GM19099 (cell line): ENCODE measurements around the gene SNAP91.

Experiments used
- POLR2A ChIP-seq: IDR thresholded peaks from 3 replicates; pipeline ENCODE4 v1.6.1; 2011; ENCODE audit warnings: low read depth; ENCODE audit not compliant: insufficient read length; ENCODE audit errors: extremely low read depth

Gene SNAP91

DNA sequence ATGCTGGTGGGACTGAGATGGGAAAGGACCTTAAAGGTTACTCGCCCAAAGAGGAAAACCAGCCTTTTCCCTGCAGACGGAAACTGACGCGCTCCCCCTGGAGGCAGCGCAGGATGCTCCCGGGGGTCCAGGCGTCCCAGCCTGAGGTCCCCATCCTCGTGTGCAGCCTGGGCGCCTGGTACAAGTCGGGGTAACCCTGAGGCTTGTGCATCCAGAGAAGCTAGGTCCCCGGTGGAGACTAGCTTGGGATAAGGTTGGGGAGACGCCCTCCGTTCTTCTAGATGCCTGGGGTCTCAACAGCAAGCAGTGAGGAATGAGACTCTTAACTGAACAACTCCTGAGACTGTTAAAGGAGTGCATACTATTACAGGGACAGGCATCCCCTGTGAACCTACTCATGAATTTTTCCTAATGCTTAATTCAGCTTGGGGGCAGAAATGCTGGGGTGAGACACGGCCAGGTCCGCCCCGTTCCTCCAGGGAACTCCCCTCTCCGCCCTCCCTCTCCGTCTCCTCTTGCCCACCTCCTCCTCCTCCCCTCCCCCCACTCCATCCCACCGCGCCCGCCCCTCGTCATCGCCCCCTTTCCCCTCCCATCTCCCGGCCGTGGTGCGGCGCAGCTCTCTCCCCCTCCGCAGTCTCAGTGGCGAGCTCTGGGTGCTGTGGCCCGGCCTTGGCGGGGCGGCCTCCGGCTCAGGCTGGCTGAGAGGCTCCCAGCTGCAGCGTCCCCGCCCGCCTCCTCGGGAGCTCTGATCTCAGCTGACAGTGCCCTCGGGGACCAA lies 196.8 kb downstream of the SNAP91 start, which contains the start of gene PRSS35:
Gene PRSS35, plus strand, starts transcription at position 634 of the 781 bp plus-strand sequence. CDS start 10,908 bp downstream, outside the sequence.
- no peak for TF ChIP-seq POLR2A

DNA sequence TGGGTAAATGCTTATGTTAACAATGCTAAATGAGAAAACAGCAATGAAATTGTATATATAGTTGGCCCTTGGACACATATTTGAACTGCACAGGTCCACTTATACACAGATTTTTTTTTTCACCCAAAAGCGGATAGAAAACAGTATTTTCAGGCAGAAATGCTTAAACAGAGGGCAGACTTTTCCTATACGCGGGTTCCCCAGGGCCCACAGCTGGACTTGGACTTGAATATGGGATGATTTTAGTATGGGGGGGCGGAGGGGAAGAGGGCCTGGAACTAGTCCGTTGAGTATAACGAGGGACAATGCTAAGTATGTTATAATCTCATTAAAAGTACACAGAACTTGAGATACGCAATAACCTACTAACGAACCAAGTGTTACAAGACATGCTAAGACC lies 197.6 kb downstream of the SNAP91 start:
- no peak for TF ChIP-seq POLR2A

DNA sequence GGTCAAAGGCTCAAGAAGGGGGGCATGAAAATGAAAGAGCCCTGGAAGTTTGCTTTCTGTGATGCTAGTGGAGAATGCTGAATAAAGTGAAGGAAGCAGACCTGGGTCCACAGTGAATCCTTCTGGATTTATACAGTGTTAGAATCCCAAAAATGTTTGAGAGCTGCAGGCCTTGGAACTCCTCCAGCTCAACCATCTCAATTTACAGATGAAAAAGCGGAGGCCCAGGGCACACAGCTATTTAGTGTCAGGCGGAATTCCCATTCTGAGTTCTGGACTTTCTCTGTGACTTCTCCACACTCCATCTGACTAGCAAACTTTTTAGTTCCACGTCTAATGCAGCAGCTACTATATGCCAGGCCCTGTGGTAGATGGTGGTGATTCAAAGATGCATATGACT lies 198.1 kb downstream of the SNAP91 start:
- TF ChIP-seq POLR2A = no peak

DNA sequence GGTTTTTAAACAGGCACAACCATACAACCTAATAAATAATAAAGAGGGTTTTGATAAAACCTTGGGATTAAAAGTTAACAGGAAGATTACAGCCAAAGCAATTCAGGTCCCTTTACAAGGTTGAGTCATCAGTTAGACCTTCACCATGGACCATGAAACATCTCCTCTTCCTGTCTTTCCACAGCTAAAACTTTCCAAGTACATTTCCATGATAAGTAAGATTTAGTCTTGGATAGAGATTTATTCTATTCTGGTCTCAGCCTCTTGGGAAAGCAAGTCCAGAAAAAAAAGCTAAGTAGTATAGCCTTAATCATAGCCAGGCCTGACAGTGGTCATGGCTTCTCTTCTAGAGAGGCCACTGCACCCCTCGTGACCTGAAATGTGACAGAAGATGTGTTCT lies 199.5 kb downstream of the SNAP91 start:
- no peak for TF ChIP-seq POLR2A

DNA sequence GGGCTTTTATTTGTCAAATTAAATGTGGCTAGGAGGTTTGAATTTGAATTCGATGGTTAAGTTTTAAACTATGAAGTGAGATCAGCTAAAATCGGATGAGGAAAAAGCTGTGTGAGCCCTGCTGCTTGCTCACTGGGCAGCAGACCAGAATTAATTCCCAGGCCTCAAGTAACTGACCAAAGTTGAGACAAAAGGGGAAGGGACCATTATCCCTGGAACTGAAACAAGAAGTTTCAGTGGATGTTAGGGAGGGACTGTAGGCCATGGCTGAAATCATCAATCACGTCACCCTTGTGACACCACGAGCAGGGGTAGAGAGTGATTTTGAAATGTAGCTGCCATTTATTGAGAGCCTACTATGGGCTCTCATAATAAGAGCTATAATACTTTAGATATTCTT lies 203.5 kb downstream of the SNAP91 start:
- TF ChIP-seq POLR2A = no peak
